HepG2 (cell line): ENCODE data around the gene STRBP.

ENCODE experiments used
- MAFG ChIP-seq: sonication (generic); formaldehyde crosslinking; IDR thresholded peaks from 2 replicates; pipeline ENCODE4 v1.5.1; 2020; ENCODE audit warnings: mild to moderate bottlenecking, missing genetic modification reagents
- POLR2A ChIP-seq, 2 experiments: IDR thresholded peaks; 2 replicates each; pipeline ENCODE4 v1.6.1; 2011; ENCODE audit warnings: low read depth in 2 of 2, low read length in 2 of 2, mild to moderate bottlenecking in 1 of 2, moderate library complexity in 1 of 2; ENCODE audit not compliant: insufficient read depth in 1 of 2
- POLR2AphosphoS5 ChIP-seq: IDR thresholded peaks from 2 replicates; pipeline ENCODE4 v1.6.1; 2012; ENCODE audit warnings: low read depth, low read length
- SMARCC2 ChIP-seq: fragments of 450-650 bp; IDR thresholded peaks from 2 replicates; pipeline ENCODE4 v1.6.1; 2017; ENCODE audit warnings: antibody characterized with exemption, mild to moderate bottlenecking
- ZNF569 ChIP-seq: sonication (generic); formaldehyde crosslinking; IDR thresholded peaks from 2 replicates; pipeline ENCODE4 v1.5.0; 2020; ENCODE audit warnings: mild to moderate bottlenecking, missing genetic modification reagents, moderate library complexity, borderline replicate concordance
- ZNF777 ChIP-seq: sonication (generic); formaldehyde crosslinking; IDR thresholded peaks from 2 replicates; pipeline ENCODE4 v1.4.0; 2020; ENCODE audit warnings: missing genetic modification reagents
- TF ChIP-seq, protein P1 (sequence below): IDR thresholded peaks from 2 replicates; pipeline ENCODE4 v1.6.1; 2012; ENCODE audit warnings: low read depth, low read length, improper control_type of control experiment
- TF ChIP-seq, protein P2 (sequence below): sonication (generic); formaldehyde crosslinking; IDR thresholded peaks from 2 replicates; pipeline ENCODE4 v1.4.0; 2020; ENCODE audit warnings: mild to moderate bottlenecking, missing genetic modification reagents
- TF ChIP-seq, protein P3 (sequence below): IDR thresholded peaks from 2 replicates; pipeline ENCODE4 v1.6.1; 2016; ENCODE audit warnings: missing compliant biosample characterization, missing genetic modification reagents, borderline replicate concordance
- TF ChIP-seq, protein P4 (sequence below): sonication (generic); formaldehyde crosslinking; IDR thresholded peaks from 2 replicates; pipeline ENCODE4 v1.5.0; 2020; ENCODE audit warnings: missing genetic modification reagents
- TF ChIP-seq, protein P5 (sequence below): sonication (generic); formaldehyde crosslinking; IDR thresholded peaks from 2 replicates; pipeline ENCODE4 v1.9.0; 2021; ENCODE audit warnings: missing genetic modification reagents, mild to moderate bottlenecking, borderline replicate concordance

DNA sequence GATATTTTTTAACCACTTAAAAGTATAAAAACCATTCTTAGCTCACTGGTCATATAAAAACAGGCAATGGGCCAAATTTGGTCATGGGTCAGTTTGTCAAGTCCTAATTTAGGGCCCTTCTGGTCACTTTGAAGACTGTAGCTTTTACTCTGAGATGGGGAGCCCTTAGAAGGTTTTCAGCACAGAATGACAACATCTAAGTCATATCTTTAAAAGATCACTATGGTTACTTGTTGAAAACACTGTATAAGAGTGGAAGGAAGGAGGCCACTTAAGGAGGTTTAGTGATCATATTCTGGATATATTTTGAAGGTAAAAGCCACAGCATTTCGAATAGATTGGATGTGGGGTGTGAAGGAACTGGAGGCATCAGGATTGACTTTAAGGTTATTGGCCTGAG lies 76.7 kb downstream of the STRBP start:
- no peak for TF ChIP-seq POLR2A (IDR thresholded peaks at IDR 0.05; ENCODE audit: insufficient read depth in 1 of 2, low read depth in 2 of 2, low read length in 2 of 2)
- no peak for TF ChIP-seq POLR2AphosphoS5
- TF ChIP-seq SMARCC2, result no peak
- TF ChIP-seq, protein P1, sequence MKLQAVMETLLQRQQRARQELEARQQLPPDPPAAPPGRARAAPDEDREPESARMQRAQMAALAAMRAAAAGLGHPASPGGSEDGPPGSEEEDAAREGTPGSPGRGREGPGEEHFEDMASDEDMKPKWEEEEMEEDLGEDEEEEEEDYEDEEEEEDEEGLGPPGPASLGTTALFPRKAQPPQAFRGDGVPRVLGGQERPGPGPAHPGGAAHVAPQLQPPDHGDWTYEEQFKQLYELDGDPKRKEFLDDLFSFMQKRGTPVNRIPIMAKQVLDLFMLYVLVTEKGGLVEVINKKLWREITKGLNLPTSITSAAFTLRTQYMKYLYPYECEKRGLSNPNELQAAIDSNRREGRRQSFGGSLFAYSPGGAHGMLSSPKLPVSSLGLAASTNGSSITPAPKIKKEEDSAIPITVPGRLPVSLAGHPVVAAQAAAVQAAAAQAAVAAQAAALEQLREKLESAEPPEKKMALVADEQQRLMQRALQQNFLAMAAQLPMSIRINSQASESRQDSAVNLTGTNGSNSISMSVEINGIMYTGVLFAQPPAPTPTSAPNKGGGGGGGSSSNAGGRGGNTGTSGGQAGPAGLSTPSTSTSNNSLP, result no peak
- TF ChIP-seq, protein P2, sequence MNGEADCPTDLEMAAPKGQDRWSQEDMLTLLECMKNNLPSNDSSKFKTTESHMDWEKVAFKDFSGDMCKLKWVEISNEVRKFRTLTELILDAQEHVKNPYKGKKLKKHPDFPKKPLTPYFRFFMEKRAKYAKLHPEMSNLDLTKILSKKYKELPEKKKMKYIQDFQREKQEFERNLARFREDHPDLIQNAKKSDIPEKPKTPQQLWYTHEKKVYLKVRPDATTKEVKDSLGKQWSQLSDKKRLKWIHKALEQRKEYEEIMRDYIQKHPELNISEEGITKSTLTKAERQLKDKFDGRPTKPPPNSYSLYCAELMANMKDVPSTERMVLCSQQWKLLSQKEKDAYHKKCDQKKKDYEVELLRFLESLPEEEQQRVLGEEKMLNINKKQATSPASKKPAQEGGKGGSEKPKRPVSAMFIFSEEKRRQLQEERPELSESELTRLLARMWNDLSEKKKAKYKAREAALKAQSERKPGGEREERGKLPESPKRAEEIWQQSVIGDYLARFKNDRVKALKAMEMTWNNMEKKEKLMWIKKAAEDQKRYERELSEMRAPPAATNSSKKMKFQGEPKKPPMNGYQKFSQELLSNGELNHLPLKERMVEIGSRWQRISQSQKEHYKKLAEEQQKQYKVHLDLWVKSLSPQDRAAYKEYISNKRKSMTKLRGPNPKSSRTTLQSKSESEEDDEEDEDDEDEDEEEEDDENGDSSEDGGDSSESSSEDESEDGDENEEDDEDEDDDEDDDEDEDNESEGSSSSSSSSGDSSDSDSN (CRISPR knock-in tag), result no peak
- TF ChIP-seq, protein P3, sequence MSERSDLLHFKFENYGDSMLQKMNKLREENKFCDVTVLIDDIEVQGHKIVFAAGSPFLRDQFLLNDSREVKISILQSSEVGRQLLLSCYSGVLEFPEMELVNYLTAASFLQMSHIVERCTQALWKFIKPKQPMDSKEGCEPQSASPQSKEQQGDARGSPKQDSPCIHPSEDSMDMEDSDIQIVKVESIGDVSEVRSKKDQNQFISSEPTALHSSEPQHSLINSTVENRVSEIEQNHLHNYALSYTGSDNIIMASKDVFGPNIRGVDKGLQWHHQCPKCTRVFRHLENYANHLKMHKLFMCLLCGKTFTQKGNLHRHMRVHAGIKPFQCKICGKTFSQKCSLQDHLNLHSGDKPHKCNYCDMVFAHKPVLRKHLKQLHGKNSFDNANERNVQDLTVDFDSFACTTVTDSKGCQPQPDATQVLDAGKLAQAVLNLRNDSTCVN (CRISPR knock-in tag), result no peak
- TF ChIP-seq MAFG (CRISPR knock-in tag), result no peak
- TF ChIP-seq, protein P4, sequence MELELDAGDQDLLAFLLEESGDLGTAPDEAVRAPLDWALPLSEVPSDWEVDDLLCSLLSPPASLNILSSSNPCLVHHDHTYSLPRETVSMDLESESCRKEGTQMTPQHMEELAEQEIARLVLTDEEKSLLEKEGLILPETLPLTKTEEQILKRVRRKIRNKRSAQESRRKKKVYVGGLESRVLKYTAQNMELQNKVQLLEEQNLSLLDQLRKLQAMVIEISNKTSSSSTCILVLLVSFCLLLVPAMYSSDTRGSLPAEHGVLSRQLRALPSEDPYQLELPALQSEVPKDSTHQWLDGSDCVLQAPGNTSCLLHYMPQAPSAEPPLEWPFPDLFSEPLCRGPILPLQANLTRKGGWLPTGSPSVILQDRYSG (CRISPR knock-in tag), result no peak
- no peak for TF ChIP-seq ZNF569 (CRISPR knock-in tag)
- no peak for TF ChIP-seq ZNF777 (CRISPR knock-in tag)
- TF ChIP-seq, protein P5, sequence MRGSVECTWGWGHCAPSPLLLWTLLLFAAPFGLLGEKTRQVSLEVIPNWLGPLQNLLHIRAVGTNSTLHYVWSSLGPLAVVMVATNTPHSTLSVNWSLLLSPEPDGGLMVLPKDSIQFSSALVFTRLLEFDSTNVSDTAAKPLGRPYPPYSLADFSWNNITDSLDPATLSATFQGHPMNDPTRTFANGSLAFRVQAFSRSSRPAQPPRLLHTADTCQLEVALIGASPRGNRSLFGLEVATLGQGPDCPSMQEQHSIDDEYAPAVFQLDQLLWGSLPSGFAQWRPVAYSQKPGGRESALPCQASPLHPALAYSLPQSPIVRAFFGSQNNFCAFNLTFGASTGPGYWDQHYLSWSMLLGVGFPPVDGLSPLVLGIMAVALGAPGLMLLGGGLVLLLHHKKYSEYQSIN (CRISPR knock-in tag), result no peak
